Activated CD8-positive, alpha-beta memory T cell treated with anti-CD3 and anti-CD28 coated beads, Interleukin-2, amount 50 U/mL, for 48 hours (primary cell): ENCODE results near the gene KRTAP22-2.

ENCODE experiments used
- DNase-seq: peaks from one replicate; pipeline ENCODE4 v3.0.0-alpha.2; 2020

KRTAP22-2 gene

GRCh38 chr21:30590297-30590696, at the start of gene KRTAP22-2:
Gene KRTAP22-2 (minus strand): TSS chr21:30590397.
- no peak for DNase-seq

DNA sequence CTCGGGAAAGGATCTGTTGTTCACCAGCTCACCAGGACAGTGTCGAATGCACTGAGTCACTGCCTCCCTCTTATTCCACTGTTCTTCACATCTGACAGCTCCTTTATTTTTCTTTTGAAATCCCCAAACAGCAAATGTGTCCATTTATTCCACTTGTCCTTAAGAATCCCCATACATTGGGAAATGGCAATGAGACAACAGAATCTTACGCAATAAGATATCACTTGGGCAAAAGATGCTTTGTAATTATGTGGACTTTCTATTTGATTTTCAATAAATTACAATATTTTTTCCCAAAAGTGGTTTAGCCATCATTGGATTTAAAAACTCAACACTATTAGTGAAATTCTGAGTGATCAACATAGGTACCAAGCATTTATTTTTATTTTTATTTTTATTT, 48.5 kb upstream of the KRTAP22-2 start:
- DNase-seq, result no peak

DNA sequence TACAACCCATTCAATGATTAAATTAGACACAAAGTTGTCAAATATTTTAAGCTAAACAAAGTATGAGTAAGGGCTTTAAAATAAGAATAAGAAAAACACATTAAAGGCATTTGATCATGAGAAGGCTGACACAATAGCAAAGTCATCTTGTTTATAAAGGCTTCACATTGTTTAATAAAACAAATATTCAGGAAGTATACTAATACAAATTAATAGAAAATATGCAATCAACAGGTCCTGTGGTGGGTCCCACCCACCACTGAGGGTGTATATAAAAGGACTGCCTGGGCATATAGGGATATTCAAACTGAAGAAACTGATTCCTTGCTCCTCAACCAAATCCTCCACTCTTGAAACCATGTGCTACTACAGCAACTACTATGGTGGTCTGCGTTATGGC, 44.7 kb upstream of the KRTAP22-2 start, which contains the start of gene KRTAP20-2:
Gene KRTAP20-2, plus strand, starts transcription at position 301 of the 400 bp plus-strand sequence. Its CDS starts 58 bp downstream, at position 359.
- no peak for DNase-seq

- no peak for DNase-seq
Observed at GRCh38 chr21:30629200-30629599, 39.0 kb upstream of the KRTAP22-2 start.

- DNase-seq, result no peak
Observed at GRCh38 chr21:30628109-30628508, 37.9 kb upstream of the KRTAP22-2 start.

GRCh38 chr21:30625449-30626165, 35.4 kb upstream of the KRTAP22-2 start:
- DNase-seq, result no peak

DNA sequence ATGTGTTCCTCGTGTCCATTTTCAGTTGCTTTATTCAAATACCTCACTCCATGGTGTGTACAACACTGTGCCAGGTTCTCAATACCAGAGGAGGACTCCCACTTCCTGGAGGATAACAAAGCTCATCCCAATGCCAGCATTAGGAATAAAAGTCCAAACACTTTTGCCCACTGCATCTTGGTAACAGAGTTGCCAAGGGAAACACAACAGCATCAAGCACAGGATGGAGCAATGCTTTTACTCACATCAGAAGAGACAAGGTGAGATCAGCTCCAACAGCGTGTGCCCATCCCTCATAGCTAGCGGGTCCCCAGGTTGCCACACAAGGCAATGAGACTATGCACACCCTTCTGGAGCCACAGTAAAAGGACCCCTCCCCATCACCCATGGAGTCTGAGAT, 33.2 kb upstream of the KRTAP22-2 start:
- DNase-seq, result no peak

GRCh38 chr21:30620522-30620921, 30.3 kb upstream of the KRTAP22-2 start, which contains the start of gene KRTAP20-4:
Gene KRTAP20-4 (plus strand): TSS chr21:30620627.
- DNase-seq, result no peak

DNA sequence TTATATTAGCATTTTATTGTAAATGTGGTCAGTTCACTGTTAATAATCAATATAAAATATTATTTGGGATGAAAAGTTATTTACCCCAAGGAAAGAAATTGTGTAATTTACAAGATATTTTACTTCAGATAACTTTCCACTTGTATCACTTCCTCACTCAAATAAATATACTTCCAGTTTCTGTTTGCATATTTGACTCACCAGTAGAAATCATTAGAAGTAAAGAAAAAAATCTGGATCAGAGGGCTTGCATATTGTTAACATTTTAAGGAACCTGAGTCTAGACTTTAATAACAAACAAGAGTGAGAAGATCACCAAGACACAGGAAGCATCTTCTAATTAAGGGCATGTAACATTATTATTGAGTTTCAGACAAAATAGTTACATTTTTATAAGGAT, 29.9 kb upstream of the KRTAP22-2 start:
- DNase-seq, result no peak

DNA sequence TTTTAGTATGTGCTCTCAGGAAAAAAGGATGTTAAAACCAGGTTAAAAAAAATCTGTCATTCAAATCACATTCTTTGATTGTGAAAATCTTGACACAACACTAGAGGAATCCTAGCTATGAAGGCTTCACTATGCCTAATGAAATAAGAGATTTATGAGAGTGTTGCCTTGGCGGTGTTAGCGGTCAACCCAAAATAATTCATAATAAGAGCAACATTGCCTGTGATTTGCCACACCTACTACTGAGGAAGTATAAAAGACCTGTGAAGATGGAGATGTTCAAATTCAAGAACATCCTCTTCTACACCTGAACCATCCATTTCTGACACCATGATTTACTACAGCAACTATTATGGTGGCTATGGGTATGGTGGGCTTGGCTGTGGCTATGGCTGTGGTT, 25.9 kb upstream of the KRTAP22-2 start, which contains the start of gene KRTAP20-1:
Gene KRTAP20-1, plus strand, starts transcription at position 301 of the 400 bp plus-strand sequence. Its CDS starts 30 bp downstream, at position 331.
- no peak for DNase-seq

DNA sequence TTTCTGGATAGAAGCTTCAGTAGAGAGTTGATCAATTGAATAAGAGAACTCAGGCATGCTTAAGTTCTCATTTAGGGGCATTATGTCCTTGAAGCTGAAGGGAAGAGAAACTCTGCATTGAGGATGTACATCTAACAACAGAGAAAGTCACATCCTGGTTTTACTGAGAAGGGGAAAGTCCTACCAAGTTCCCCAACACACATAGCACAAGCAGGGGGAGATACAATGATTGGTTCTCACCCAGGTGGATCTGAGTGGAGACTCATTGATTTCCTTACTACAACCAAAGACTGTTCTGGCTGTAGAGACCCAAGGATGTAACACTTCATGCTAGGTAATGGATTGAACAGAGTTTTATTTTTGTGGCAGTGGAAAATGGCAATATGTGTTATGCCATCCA, 25.0 kb upstream of the KRTAP22-2 start:
- no peak for DNase-seq

DNA sequence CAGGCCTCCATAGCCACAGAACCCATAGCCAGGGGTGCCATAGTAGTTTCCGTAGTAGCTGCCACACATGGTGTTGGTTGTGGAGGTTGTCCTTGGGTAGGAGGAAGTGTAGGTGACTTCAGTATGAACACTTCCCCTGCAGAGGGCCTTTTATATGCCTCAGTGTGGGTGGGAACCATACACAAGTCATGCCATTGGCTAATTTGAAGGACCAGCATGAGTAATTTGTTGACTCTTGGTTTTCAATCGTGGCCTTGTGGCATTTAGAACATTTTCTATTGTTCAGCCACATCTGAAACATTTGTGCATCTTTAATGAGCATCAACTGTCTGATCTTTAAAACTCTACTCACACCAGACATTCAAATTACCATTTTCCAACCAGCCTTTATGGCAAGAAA, 23.6 kb upstream of the KRTAP22-2 start, which contains the start of gene KRTAP6-1:
Gene KRTAP6-1, minus strand, starts transcription at position 95 of the 400 bp plus-strand sequence. Its CDS starts 26 bp downstream, at position 69.
- DNase-seq, result no peak

GRCh38 chr21:30612132-30612531, 21.9 kb upstream of the KRTAP22-2 start:
- no peak for DNase-seq

DNA sequence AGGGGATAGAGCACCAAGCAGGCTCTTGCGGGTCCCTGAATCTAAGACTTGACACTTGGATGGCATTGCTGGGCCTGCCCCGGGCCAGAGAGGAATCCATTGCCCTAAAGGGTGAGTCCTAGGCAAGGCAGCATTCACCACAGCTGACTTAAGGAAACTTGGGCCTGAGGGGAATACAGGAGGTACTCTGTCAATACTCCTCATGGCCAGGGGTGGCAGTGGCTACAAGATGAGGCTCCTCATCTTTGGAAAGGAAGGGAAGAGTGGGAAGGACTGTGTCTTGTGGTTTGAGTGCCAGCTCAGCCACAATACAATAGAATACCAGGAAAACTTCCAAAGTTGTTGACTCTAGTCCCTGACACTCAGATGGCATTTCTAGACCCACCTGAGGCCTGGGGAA, 15.8 kb upstream of the KRTAP22-2 start:
- DNase-seq, result no peak

GRCh38 chr21:30600787-30601186, 10.6 kb upstream of the KRTAP22-2 start, which contains the start of gene KRTAP22-1:
Gene KRTAP22-1 (plus strand): TSS chr21:30601087.
- DNase-seq, result no peak

DNA sequence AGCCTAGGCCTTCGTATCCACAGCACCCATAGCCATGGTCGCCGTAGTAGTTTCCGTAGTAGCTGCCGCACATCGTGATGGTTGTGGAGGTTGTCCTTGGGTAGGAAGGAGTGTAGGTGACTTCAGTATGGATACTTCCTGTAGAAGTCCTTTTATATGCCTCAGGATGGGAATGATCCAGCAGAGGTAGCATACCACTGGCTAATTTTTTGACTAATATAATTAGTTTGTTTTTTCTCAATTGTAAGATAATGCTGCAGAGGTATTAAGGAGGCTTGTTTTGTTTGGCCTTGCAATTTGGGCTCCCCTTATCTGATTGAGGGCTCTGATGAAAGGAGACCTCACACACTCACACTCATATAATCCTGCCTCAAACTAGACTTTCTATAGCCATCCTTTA, 8.6 kb upstream of the KRTAP22-2 start, which contains the start of gene KRTAP6-2:
Gene KRTAP6-2, minus strand, starts transcription at position 101 of the 400 bp plus-strand sequence. Its CDS starts 28 bp downstream, at position 73.
- no peak for DNase-seq

- no peak for DNase-seq
Observed at GRCh38 chr21:30592140-30592539, 1.9 kb upstream of the KRTAP22-2 start, which contains the start of gene KRTAP6-3. Gene KRTAP6-3 (plus strand): TSS chr21:30592440. CDS start chr21:30592446, 6 bp downstream.

GRCh38 chr21:30582870-30583269, 7.3 kb downstream of the KRTAP22-2 start:
- DNase-seq, result no peak

GRCh38 chr21:30580132-30580531, 10.1 kb downstream of the KRTAP22-2 start:
- DNase-seq, result no peak

DNA sequence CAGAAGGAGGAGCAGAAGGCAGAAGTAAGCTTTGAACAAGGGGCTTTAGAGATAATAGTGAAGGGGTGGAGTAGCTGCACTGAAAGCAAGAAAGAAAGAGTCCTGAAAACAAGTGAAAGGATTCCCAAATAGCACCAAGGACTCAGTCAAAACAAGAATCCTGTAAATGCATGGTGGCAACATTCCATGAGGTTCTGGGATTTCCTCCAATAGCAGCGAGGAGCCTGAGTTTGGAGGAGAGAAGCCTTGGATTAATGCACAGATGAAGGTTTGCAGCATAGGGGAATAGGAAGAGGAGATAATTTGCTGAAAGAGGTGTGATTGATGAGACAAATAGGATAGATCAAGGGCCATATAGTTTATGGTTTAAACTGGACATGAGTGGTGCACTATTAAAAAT, 10.9 kb downstream of the KRTAP22-2 start:
- DNase-seq, result no peak

- no peak for DNase-seq
Observed at GRCh38 chr21:30577766-30578165, 12.4 kb downstream of the KRTAP22-2 start.

- no peak for DNase-seq
Observed at GRCh38 chr21:30567617-30568016, 22.6 kb downstream of the KRTAP22-2 start.

DNA sequence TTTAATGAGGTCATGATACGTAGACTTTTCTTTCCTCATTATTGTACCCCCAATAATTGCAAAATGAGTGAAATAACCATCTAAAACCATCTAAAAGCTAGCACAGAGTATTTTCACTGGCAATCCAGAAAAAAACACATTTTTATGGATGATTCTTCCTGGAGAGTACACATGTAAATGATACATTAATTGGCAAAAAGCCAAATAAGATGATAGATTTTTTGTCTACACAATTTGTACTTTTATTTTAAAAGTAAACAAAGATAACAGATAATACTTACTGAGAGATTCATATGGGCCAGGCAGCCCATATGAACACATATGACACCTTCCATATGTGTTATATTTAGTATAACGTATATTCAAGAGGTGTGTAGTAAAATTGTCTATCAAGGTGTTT, 26.6 kb downstream of the KRTAP22-2 start:
- no peak for DNase-seq

- no peak for DNase-seq
Observed at GRCh38 chr21:30563072-30563471, 27.1 kb downstream of the KRTAP22-2 start.
